ENCODE measurements around the gene LUM.

Gene LUM

GRCh38 chr12:91105807-91106206 lies 5.5 kb downstream of the LUM start:
- no peak for DNase-seq (ENCODE audit: low read depth, low spot score)
- TF ChIP-seq, protein P1, sequence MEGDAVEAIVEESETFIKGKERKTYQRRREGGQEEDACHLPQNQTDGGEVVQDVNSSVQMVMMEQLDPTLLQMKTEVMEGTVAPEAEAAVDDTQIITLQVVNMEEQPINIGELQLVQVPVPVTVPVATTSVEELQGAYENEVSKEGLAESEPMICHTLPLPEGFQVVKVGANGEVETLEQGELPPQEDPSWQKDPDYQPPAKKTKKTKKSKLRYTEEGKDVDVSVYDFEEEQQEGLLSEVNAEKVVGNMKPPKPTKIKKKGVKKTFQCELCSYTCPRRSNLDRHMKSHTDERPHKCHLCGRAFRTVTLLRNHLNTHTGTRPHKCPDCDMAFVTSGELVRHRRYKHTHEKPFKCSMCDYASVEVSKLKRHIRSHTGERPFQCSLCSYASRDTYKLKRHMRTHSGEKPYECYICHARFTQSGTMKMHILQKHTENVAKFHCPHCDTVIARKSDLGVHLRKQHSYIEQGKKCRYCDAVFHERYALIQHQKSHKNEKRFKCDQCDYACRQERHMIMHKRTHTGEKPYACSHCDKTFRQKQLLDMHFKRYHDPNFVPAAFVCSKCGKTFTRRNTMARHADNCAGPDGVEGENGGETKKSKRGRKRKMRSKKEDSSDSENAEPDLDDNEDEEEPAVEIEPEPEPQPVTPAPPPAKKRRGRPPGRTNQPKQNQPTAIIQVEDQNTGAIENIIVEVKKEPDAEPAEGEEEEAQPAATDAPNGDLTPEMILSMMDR (IDR thresholded peaks at IDR 0.05; ENCODE audit: low read depth, low read length) = no peak
- no peak overlapping the region for H3K4me3 ChIP-seq (ENCODE audit: low read depth, low read length)
- in situ Hi-C loops (cut with HindIII; ENCODE audit: low sequenced_read_pairs) = no loop called here

- TF ChIP-seq, protein P1 (IDR thresholded peaks at IDR 0.05; ENCODE audit: low read depth, low read length) = no peak
- in situ Hi-C loops (cut with HindIII; ENCODE audit: low sequenced_read_pairs) = no loop called here
- no peak for DNase-seq (ENCODE audit: low read depth, low spot score)
- no peak overlapping the region for H3K4me3 ChIP-seq (ENCODE audit: low read depth, low read length)
Observed at GRCh38 chr12:91104812-91105466, 6.4 kb downstream of the LUM start.

DNA sequence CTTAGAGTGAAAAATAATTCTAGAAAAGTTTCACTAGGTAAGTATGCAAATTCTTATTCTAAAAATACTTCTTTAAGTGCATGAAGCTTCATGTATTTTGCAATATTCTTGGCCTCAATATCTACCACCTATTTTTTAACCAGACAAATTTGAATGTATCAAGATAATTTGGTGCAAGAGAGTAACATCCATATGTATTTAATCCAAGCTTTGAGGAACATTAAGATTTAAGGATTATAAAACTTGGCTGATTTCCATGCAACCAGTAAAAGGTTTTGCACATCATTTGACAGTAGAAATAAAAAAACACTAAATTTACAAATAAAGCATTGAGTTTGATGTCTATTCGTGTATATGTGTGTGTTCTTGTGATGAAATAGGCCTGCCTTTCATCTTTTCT lies 7.7 kb downstream of the LUM start:
- TF ChIP-seq, protein P1 (IDR thresholded peaks at IDR 0.05; ENCODE audit: low read depth, low read length) = no peak
- in situ Hi-C loops (cut with HindIII; ENCODE audit: low sequenced_read_pairs) = no loop called here
- DNase-seq (ENCODE audit: low read depth, low spot score) = no peak
- no peak overlapping the region for H3K4me3 ChIP-seq (ENCODE audit: low read depth, low read length)

DNA sequence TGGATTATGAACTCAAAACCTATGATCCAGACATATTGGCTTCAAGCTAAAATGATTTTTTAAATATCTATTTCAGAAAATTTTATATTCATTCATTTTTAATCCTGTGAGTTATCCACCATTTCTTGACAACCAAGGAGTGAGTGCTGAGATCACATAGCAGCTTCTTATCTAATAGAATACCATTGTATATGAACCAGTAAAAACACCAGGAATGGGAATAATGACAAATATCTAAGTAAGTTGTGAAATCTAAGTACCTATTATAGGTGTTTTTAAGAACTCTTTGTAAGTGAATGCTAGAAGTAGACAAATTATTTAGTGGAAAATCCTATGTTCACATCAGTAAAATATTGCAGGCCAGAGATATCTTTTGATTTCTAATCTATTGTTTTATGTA lies 8.2 kb downstream of the LUM start:
- in situ Hi-C loops (cut with HindIII; ENCODE audit: low sequenced_read_pairs) = no loop called here
- DNase-seq (ENCODE audit: low read depth, low spot score) = no peak
- H3K4me3 ChIP-seq (ENCODE audit: low read depth, low read length) = no peak overlapping the region
- TF ChIP-seq, protein P1 (IDR thresholded peaks at IDR 0.05; ENCODE audit: low read depth, low read length) = no peak

DNA sequence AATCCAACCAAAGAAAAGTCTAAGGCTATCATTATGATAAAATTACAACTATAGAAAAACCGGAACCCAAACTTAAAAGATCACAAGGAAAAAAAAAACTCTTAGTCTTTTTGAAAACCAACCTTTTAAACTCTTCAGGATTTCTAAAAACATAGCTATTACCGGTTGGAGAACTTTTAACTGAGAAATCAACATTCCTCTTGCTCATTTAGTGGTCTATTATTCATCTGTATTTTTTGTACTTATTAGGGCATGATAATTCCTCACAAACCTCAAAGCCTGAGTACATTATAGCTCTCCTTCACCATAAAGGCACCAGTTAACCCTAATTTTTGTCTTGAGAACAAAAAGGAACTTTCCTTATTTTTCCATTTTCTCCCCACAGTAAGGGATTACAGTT lies 10.4 kb downstream of the LUM start:
- TF ChIP-seq, protein P1 (IDR thresholded peaks at IDR 0.05; ENCODE audit: low read depth, low read length) = no peak
- no peak overlapping the region for H3K4me3 ChIP-seq (ENCODE audit: low read depth, low read length)
- in situ Hi-C loops (cut with HindIII; ENCODE audit: low sequenced_read_pairs) = no loop called here
- DNase-seq (ENCODE audit: low read depth, low spot score) = peak; percentile 78

- in situ Hi-C loops (cut with HindIII; ENCODE audit: low sequenced_read_pairs) = no loop called here
- DNase-seq (ENCODE audit: low read depth, low spot score) = no peak
- TF ChIP-seq, protein P1 (IDR thresholded peaks at IDR 0.05; ENCODE audit: low read depth, low read length) = no peak
- H3K4me3 ChIP-seq (ENCODE audit: low read depth, low read length) = no peak overlapping the region
Observed at GRCh38 chr12:91099836-91100235, 11.5 kb downstream of the LUM start.

Measured in astrocyte of the spinal cord (primary cell).